HepG2 (cell line): ENCODE data around the gene BTAF1. TPM values are rescaled to one million over a fixed set of nuclear protein-coding genes. Genes with fewer than 3 reads are reported as not detected.

Source experiments
- CHD2 ChIP-seq: IDR thresholded peaks from 2 replicates; pipeline ENCODE4 v1.6.1; 2011; ENCODE audit warnings: low read depth, low read length, improper control_type of control experiment
- FOXM1 ChIP-seq: sonication (generic); formaldehyde crosslinking; IDR thresholded peaks from 2 replicates; pipeline ENCODE4 v1.5.0; 2020; ENCODE audit warnings: missing genetic modification reagents
- HOXA7 ChIP-seq: sonication (generic); formaldehyde crosslinking; IDR thresholded peaks from 2 replicates; pipeline ENCODE4 v1.8.1; 2022; ENCODE audit warnings: mild to moderate bottlenecking, missing genetic modification reagents, moderate library complexity
- ISL2 ChIP-seq: sonication (generic); formaldehyde crosslinking; IDR thresholded peaks from 2 replicates; pipeline ENCODE4 v1.5.0; 2020; ENCODE audit warnings: missing genetic modification reagents
- KDM4B ChIP-seq: sonication (generic); formaldehyde crosslinking; IDR thresholded peaks from 2 replicates; pipeline ENCODE4 v1.4.0; 2020; ENCODE audit warnings: missing genetic modification reagents
- KDM5B ChIP-seq: sonication (generic); formaldehyde crosslinking; IDR thresholded peaks from 2 replicates; pipeline ENCODE4 v1.4.0; 2020; ENCODE audit warnings: missing genetic modification reagents, mild to moderate bottlenecking, borderline replicate concordance
- MBD4 ChIP-seq: IDR thresholded peaks from 2 replicates; pipeline ENCODE4 v1.6.1; 2012; ENCODE audit warnings: low read length, inconsistent platforms, borderline replicate concordance
- NCOA5 ChIP-seq: sonication (generic); formaldehyde crosslinking; IDR thresholded peaks from 2 replicates; pipeline ENCODE4 v1.4.0; 2020; ENCODE audit warnings: missing genetic modification reagents
- NFIC ChIP-seq: IDR thresholded peaks from 2 replicates; pipeline ENCODE4 v1.6.1; 2012; ENCODE audit warnings: mild to moderate bottlenecking, low read length, inconsistent platforms
- NR3C1 ChIP-seq: sonication (generic); formaldehyde crosslinking; IDR thresholded peaks from 2 replicates; pipeline ENCODE4 v1.4.0; 2020; ENCODE audit warnings: missing genetic modification reagents
- ONECUT2 ChIP-seq: sonication (generic); formaldehyde crosslinking; IDR thresholded peaks from 2 replicates; pipeline ENCODE4 v1.4.0; 2020; ENCODE audit warnings: missing genetic modification reagents
- PLRG1 ChIP-seq: fragments of 450-650 bp; conservative IDR thresholded peaks from 2 replicates; pipeline ENCODE4 v1.6.1; 2016
- RARA ChIP-seq: IDR thresholded peaks from 2 replicates; pipeline ENCODE4 v1.6.1; 2016; ENCODE audit warnings: missing genetic modification reagents, missing compliant biosample characterization
- SMYD3 ChIP-seq: sonication (generic); formaldehyde crosslinking; IDR thresholded peaks from 2 replicates; pipeline ENCODE4 v1.8.1; 2023; ENCODE audit warnings: mild to moderate bottlenecking, missing genetic modification reagents
- SNRNP70 ChIP-seq: fragments of 200-400 bp; formaldehyde crosslinking; IDR thresholded peaks from 2 replicates; pipeline ENCODE4 v1.6.1; 2017; ENCODE audit warnings: mild to moderate bottlenecking, low read depth, low read length, moderate library complexity
- SP5 ChIP-seq: IDR thresholded peaks from 2 replicates; pipeline ENCODE4 v1.6.1; 2016; ENCODE audit warnings: low read depth, borderline replicate concordance
- TBL1XR1 ChIP-seq: fragments of 150-350 bp; IDR thresholded peaks from 2 replicates; pipeline ENCODE4 v1.6.1; 2014; ENCODE audit warnings: borderline replicate concordance, low read length; ENCODE audit not compliant: partially characterized antibody
- TBX3 ChIP-seq: fragments of 450-650 bp; IDR thresholded peaks from 2 replicates; pipeline ENCODE4 v1.6.1; 2017; ENCODE audit warnings: antibody characterized with exemption, mild to moderate bottlenecking, inconsistent platforms, borderline replicate concordance
- ZNF230 ChIP-seq: sonication (generic); formaldehyde crosslinking; IDR thresholded peaks from 2 replicates; pipeline ENCODE4 v1.4.0; 2020; ENCODE audit warnings: mild to moderate bottlenecking, missing genetic modification reagents
- ZNF251 ChIP-seq: sonication (generic); formaldehyde crosslinking; IDR thresholded peaks from 2 replicates; pipeline ENCODE4 v1.9.0; 2021; ENCODE audit warnings: mild to moderate bottlenecking, missing genetic modification reagents
- ZNF644 ChIP-seq: IDR thresholded peaks from 2 replicates; pipeline ENCODE4 v1.6.1; 2016; ENCODE audit warnings: low read depth
- ZNF775 ChIP-seq: sonication (generic); formaldehyde crosslinking; IDR thresholded peaks from 2 replicates; pipeline ENCODE4 v1.4.0; 2020; ENCODE audit warnings: missing genetic modification reagents, mild to moderate bottlenecking, moderate library complexity, borderline replicate concordance
- polyA plus RNA-seq, 8 experiments: library from polyadenylated mRNA; depleted of rRNA in 3 of 8; stranded (reverse) in 7 of 8; unstranded in 1 of 8; fragments of >200 nt; fragmentation: Illumina TruSeq in 4 of 8; extraction: Trizol in 4 of 8; gene quantifications; 2 replicates each; pipeline versions ENCODE4 v1.2.1 to v1.2.3, GENCODE V29; 2011 to 2016; ENCODE audit warnings: low read depth in 4 of 8, missing spikeins in 1 of 8, mixed read lengths in 1 of 8; ENCODE audit not compliant: insufficient read depth in 1 of 8
- total RNA-seq, 5 experiments: library from RNA; depleted of rRNA; stranded (reverse); fragments of >200 nt; fragmentation: Illumina TruSeq; extraction: Trizol; gene quantifications; 2 replicates each; pipeline ENCODE4 v1.2.3, GENCODE V29; 2016; ENCODE audit warnings: low read depth in 1 of 5
- TF ChIP-seq, protein P1 (sequence below): IDR thresholded peaks from 2 replicates; pipeline ENCODE4 v1.6.1; 2018; ENCODE audit warnings: missing genetic modification reagents
- TF ChIP-seq, protein P2 (sequence below): sonication (generic); formaldehyde crosslinking; IDR thresholded peaks from 2 replicates; pipeline ENCODE4 v1.5.0; 2020; ENCODE audit warnings: missing genetic modification reagents
- TF ChIP-seq, protein P3 (sequence below): sonication (generic); formaldehyde crosslinking; IDR thresholded peaks from 2 replicates; pipeline ENCODE4 v1.5.1; 2020; ENCODE audit warnings: mild to moderate bottlenecking, missing genetic modification reagents, moderate library complexity
- TF ChIP-seq, protein P4 (sequence below): IDR thresholded peaks from 2 replicates; pipeline ENCODE4 v1.6.1; 2012; ENCODE audit warnings: inconsistent platforms

BTAF1 gene
- total and polyA plus RNA-seq, 2 of the 13 experiments (the other 11 are each of a cell fraction or from before 2014, with no cell fraction given) = 38.6 to 54.1 TPM

DNA sequence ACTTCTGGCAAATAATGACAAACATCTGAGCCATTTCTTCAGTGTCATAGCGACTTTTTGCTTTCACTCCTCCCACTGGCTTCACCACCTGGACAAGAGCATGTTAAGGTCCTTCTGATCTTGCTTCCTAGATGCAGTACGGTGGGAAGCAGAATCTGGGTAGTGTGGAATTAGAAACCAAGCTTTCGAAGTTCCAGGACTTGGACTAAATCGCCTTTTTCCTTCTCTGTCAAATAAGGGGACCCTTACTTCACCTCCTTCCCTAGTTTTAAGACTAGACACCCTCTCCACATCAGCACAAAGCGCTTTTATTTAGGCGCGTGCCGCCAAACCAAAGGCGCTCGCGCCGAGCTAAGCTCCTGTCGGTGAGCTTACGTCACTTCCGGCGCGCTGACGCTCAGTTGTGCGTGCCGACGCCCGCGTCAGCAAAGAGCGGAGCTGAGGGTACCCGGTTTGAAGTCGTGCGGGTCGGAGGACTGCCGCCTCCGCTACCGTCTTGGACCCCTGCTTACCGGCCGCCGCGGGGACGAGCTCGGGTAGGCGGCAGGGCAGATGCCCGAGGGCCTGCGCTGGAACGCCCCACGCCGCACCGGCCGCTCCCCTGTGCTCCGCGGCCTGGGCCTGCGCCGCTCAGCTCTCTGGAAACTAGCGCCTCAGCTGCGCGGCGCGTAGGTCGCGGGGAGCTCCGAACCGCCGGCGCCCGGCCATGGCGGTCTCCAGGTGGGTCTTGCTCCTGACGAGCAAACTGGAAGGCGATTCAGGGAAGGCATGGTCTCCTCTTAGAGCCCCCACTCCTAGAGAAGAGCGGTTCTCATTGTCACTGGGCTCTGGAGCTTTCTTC is at the start of gene BTAF1 (continued):
- TF ChIP-seq SP5 (CRISPR knock-in tag) (no peak), ZNF230 (CRISPR knock-in tag) (peak; percentile 89), KDM5B (CRISPR knock-in tag) (peak; percentile 92), SMYD3 (CRISPR knock-in tag) (peak; percentile 82; the same call in 1 of the 2 replicates), RARA (CRISPR knock-in tag) (no peak), HOXA7 (CRISPR knock-in tag) (no peak), FOXM1 (no peak), NFIC (0 out of 2 replicates have a peak, but pooled peaks have one; percentile 26), NR3C1 (no peak), ZNF644 (CRISPR knock-in tag) (no peak), NCOA5 (CRISPR knock-in tag) (no peak), ZNF775 (CRISPR knock-in tag) (no peak), TBL1XR1 (no peak), CHD2 (no peak), ISL2 (CRISPR knock-in tag) (peak; percentile 45; the same call in 1 of the 2 replicates), ONECUT2 (no peak; the same call in 1 of the 2 replicates), KDM4B (CRISPR knock-in tag) (no peak), MBD4 (no peak), TBX3 (no peak), PLRG1 (no peak), SNRNP70 (no peak), ZNF251 (CRISPR knock-in tag) (no peak)
- TF ChIP-seq, protein P1, sequence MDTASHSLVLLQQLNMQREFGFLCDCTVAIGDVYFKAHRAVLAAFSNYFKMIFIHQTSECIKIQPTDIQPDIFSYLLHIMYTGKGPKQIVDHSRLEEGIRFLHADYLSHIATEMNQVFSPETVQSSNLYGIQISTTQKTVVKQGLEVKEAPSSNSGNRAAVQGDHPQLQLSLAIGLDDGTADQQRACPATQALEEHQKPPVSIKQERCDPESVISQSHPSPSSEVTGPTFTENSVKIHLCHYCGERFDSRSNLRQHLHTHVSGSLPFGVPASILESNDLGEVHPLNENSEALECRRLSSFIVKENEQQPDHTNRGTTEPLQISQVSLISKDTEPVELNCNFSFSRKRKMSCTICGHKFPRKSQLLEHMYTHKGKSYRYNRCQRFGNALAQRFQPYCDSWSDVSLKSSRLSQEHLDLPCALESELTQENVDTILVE (CRISPR knock-in tag) = peak; percentile 85
- TF ChIP-seq, protein P2, sequence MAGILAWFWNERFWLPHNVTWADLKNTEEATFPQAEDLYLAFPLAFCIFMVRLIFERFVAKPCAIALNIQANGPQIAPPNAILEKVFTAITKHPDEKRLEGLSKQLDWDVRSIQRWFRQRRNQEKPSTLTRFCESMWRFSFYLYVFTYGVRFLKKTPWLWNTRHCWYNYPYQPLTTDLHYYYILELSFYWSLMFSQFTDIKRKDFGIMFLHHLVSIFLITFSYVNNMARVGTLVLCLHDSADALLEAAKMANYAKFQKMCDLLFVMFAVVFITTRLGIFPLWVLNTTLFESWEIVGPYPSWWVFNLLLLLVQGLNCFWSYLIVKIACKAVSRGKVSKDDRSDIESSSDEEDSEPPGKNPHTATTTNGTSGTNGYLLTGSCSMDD = no peak
- TF ChIP-seq, protein P3, sequence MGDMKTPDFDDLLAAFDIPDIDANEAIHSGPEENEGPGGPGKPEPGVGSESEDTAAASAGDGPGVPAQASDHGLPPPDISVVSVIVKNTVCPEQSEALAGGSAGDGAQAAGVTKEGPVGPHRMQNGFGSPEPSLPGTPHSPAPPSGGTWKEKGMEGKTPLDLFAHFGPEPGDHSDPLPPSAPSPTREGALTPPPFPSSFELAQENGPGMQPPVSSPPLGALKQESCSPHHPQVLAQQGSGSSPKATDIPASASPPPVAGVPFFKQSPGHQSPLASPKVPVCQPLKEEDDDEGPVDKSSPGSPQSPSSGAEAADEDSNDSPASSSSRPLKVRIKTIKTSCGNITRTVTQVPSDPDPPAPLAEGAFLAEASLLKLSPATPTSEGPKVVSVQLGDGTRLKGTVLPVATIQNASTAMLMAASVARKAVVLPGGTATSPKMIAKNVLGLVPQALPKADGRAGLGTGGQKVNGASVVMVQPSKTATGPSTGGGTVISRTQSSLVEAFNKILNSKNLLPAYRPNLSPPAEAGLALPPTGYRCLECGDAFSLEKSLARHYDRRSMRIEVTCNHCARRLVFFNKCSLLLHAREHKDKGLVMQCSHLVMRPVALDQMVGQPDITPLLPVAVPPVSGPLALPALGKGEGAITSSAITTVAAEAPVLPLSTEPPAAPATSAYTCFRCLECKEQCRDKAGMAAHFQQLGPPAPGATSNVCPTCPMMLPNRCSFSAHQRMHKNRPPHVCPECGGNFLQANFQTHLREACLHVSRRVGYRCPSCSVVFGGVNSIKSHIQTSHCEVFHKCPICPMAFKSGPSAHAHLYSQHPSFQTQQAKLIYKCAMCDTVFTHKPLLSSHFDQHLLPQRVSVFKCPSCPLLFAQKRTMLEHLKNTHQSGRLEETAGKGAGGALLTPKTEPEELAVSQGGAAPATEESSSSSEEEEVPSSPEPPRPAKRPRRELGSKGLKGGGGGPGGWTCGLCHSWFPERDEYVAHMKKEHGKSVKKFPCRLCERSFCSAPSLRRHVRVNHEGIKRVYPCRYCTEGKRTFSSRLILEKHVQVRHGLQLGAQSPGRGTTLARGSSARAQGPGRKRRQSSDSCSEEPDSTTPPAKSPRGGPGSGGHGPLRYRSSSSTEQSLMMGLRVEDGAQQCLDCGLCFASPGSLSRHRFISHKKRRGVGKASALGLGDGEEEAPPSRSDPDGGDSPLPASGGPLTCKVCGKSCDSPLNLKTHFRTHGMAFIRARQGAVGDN = peak; percentile 99
- TF ChIP-seq, protein P4, sequence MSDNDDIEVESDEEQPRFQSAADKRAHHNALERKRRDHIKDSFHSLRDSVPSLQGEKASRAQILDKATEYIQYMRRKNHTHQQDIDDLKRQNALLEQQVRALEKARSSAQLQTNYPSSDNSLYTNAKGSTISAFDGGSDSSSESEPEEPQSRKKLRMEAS = peak; percentile 89
